ENCODE results near the gene WFS1. TPM values are rescaled to one million over a fixed set of nuclear protein-coding genes. Genes with fewer than 3 reads are reported as not detected.

WFS1 gene
- total and polyA plus RNA-seq, 2 of the 4 experiments (the other 2 are of a cell fraction) = 9.7 to 42.4 TPM

- H3K9ac ChIP-seq (ENCODE audit: low read depth, low read length) = no peak overlapping the region
- BruUV-seq (replicated peaks) = no TSS peak
- no peak for ATAC-seq (ENCODE audit: low read depth)
- H2BK15ac ChIP-seq (ENCODE audit: low read depth, low read length) = no peak overlapping the region
- H2AK9ac ChIP-seq (replicated peaks; ENCODE audit: low read depth, low read length, poor library complexity) = peak overlapping the region; percentile 37
- no peak overlapping the region for H3K23ac ChIP-seq (ENCODE audit: low read depth, low read length)
- H3K9me3 ChIP-seq (ENCODE audit: control insufficient read depth, insufficient read depth, low read length) = no peaks in the 10 kb centered on the region
- peaks cover 2% of the 10 kb centered on the region; the same call in 1 of the 2 replicates for H3K4me1 ChIP-seq (ENCODE audit: control insufficient read depth, insufficient read depth, low read length)
- in situ Hi-C loops (cut with MboI; ENCODE audit: low sequenced_read_pairs) (no loop called here), intact Hi-C loops (cut with micrococcal nuclease) (no loop called here), dilution Hi-C loops (cut with HindIII; ENCODE audit: low sequenced_read_pairs, unreplicated experiment) (no loop called here)
- H3K18ac ChIP-seq (ENCODE audit: low read depth, low read length) = no peak overlapping the region
- H2BK20ac ChIP-seq (ENCODE audit: low read depth, low read length) = no peak overlapping the region
- H3K14ac ChIP-seq (replicated peaks; ENCODE audit: low read depth, low read length) = no peak overlapping the region
- WGBS, 2 experiments (ENCODE audit: extremely low coverage in 2 of 2, insufficient read length in 1 of 2) = 82% methylated on average over 1 of the region's 8 CpGs; no CpG with 5 or more reads in 1 of the 2 experiments
- DNase-seq = no peak
- H4K20me1 ChIP-seq (ENCODE audit: insufficient read depth, low read length) = peaks cover 6% of the 10 kb centered on the region; the same call in 1 of the 2 replicates
- peaks cover 69% of the 10 kb centered on the region for H3K36me3 ChIP-seq (ENCODE audit: control insufficient read depth, insufficient read depth, low read length)
- no peak for TF ChIP-seq MXI1 (IDR thresholded peaks at IDR 0.05; ENCODE audit: borderline replicate concordance, low read depth, low read length)
- TF ChIP-seq POLR2A (IDR thresholded peaks at IDR 0.05; ENCODE audit: low read depth, low read length) = no peak
- no peak for TF ChIP-seq MAFK (IDR thresholded peaks at IDR 0.05; ENCODE audit: low read depth, low read length)
- TF ChIP-seq MAZ (IDR thresholded peaks at IDR 0.05; ENCODE audit: borderline replicate concordance, low read depth, low read length) = no peak
- TF ChIP-seq BHLHE40 (IDR thresholded peaks at IDR 0.05; ENCODE audit: low read depth, low read length) = no peak
- no peak for TF ChIP-seq NFE2L2 (IDR thresholded peaks at IDR 0.05; ENCODE audit: low read depth, low read length)
- TF ChIP-seq CTCF (conservative IDR thresholded peaks at IDR 0.05; ENCODE audit: low read depth, low read length) = no peak
- no peak for TF ChIP-seq CEBPB (IDR thresholded peaks at IDR 0.05; ENCODE audit: low read depth, low read length)
- no peak for TF ChIP-seq USF2 (IDR thresholded peaks at IDR 0.05; ENCODE audit: low read depth, low read length)
- TF ChIP-seq SMC3 (IDR thresholded peaks at IDR 0.05; ENCODE audit: low read depth, low read length) = no peak
- no peak for TF ChIP-seq RFX5 (IDR thresholded peaks at IDR 0.05; ENCODE audit: low read depth, low read length)
- TF ChIP-seq FOS (IDR thresholded peaks at IDR 0.05; ENCODE audit: low read depth, low read length) = no peak
- TF ChIP-seq RCOR1 (IDR thresholded peaks at IDR 0.05; ENCODE audit: insufficient replicate concordance, low read length) = no peak
- no peak for TF ChIP-seq ELK1 (IDR thresholded peaks at IDR 0.05; ENCODE audit: borderline replicate concordance, low read depth, low read length)
- TF ChIP-seq RAD21 (IDR thresholded peaks at IDR 0.05; ENCODE audit: low read length) = no peak
- TF ChIP-seq CHD1 (IDR thresholded peaks at IDR 0.05; ENCODE audit: low read depth, low read length) = no peak
- no peak overlapping the region for H3K4me3 ChIP-seq (ENCODE audit: insufficient read depth, low read depth, low read length)
- no peak overlapping the region for H2AFZ ChIP-seq (replicated peaks; ENCODE audit: low read length, poor library complexity)
- no peak overlapping the region for H4K91ac ChIP-seq (ENCODE audit: insufficient read depth, low read depth, low read length)
- no peak overlapping the region for H4K5ac ChIP-seq (ENCODE audit: low read depth, low read length)
- POLR2A ChIA-PET (ENCODE audit: unreplicated experiment) = no interaction called here
- no peak overlapping the region for H2BK5ac ChIP-seq (ENCODE audit: low read depth, low read length, poor library complexity, severe bottlenecking)
- CTCF ChIA-PET = no interaction called here
- no peak overlapping the region for H4K8ac ChIP-seq (ENCODE audit: low read depth in 2 of 2, low read length in 2 of 2)
- no peak overlapping the region for H2BK120ac ChIP-seq (ENCODE audit: low read depth, low read length)
- no peak overlapping the region for H2AK5ac ChIP-seq (ENCODE audit: low read depth, low read length)
- no peak overlapping the region for H3K4ac ChIP-seq (ENCODE audit: low read depth, low read length)
- no peak overlapping the region for H3K27ac ChIP-seq (ENCODE audit: insufficient read depth, low read length)
- H3K9me1 ChIP-seq (ENCODE audit: insufficient read depth, low read length) = peaks cover 8% of the 10 kb centered on the region
- no peaks in the 10 kb centered on the region for H3K79me1 ChIP-seq (ENCODE audit: low read depth in 1 of 2, low read length in 2 of 2)
- no peak overlapping the region for H3K56ac ChIP-seq (ENCODE audit: extremely low read depth, insufficient read depth, low read length)
- H3K4me2 ChIP-seq (ENCODE audit: low read depth, low read length) = no peak overlapping the region
- H3K27me3 ChIP-seq (ENCODE audit: control insufficient read depth, insufficient read depth, low read length) = no peaks in the 10 kb centered on the region
These were observed 24.0 kb downstream of the WFS1 start for GRCh38 chr4:6293661-6294060.

All from IMR-90 (cell line).